ENCODE results near the gene KAT6B.

DNA sequence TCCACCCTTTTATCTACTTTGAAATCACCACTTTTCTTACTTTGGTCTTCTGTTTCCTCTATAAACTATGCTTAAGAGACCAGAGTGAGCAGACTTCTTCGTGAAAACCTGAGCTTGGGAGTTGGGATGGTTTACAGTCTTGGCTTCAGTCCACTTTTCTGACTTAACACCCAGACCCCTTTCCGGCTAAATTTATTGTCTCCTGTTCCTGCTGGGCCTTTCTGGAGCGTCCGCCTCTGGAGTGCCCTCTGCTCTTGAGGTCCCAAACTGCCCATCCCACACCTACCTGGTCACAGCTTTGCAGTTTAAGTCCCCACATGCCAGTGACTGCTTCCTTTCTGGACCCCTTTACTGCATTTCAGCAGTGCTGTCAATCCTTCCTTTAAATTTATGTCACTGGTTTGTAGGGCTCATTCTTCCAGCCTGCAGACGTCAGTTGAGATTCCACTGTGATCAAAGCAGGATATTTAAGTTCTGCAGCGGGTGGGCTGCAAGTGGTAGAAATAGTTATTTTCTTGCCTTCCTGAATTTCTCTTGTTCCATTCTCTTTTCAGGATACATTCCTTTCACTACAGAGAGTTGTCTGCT lies 80.3 kb downstream of the KAT6B start:
- TF ChIP-seq, protein P1, sequence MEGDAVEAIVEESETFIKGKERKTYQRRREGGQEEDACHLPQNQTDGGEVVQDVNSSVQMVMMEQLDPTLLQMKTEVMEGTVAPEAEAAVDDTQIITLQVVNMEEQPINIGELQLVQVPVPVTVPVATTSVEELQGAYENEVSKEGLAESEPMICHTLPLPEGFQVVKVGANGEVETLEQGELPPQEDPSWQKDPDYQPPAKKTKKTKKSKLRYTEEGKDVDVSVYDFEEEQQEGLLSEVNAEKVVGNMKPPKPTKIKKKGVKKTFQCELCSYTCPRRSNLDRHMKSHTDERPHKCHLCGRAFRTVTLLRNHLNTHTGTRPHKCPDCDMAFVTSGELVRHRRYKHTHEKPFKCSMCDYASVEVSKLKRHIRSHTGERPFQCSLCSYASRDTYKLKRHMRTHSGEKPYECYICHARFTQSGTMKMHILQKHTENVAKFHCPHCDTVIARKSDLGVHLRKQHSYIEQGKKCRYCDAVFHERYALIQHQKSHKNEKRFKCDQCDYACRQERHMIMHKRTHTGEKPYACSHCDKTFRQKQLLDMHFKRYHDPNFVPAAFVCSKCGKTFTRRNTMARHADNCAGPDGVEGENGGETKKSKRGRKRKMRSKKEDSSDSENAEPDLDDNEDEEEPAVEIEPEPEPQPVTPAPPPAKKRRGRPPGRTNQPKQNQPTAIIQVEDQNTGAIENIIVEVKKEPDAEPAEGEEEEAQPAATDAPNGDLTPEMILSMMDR (IDR thresholded peaks at IDR 0.05), result no peak
- TF ChIP-seq POLR2A (IDR thresholded peaks at IDR 0.05), result no peak
